Fibroblast of lung (primary cell): ENCODE data around the gene FSD2. TPM values are rescaled to one million over a fixed set of nuclear protein-coding genes. Genes with fewer than 3 reads are reported as not detected.

Source experiments
- DNase-seq, 2 donors: peaks; one replicate each; pipeline versions ENCODE4 v3.0.0 to v3.0.0-alpha.2; 2010; ENCODE audit warnings: low read depth in 2 of 2
- H2AFZ ChIP-seq: 2 replicates; pipeline ENCODE4 v1.5.1; 2012; ENCODE audit warnings: low read length, control low read depth, inconsistent platforms
- H3K27ac ChIP-seq: 2 replicates; pipeline ENCODE4 v1.5.1; 2011; ENCODE audit warnings: low read length, control low read depth; ENCODE audit not compliant: insufficient read depth
- H3K27me3 ChIP-seq: 2 replicates; pipeline ENCODE4 v1.5.1; 2011; ENCODE audit warnings: mild to moderate bottlenecking, low read length; ENCODE audit not compliant: control insufficient read depth, insufficient read depth
- H3K36me3 ChIP-seq: 2 replicates; pipeline ENCODE4 v1.5.1; 2011; ENCODE audit warnings: low read length; ENCODE audit not compliant: control insufficient read depth, insufficient read depth
- H3K4me1 ChIP-seq: 2 replicates; pipeline ENCODE4 v1.5.1; 2011; ENCODE audit warnings: low read length; ENCODE audit not compliant: control insufficient read depth, insufficient read depth; ENCODE audit errors: extremely low read depth
- H3K4me2 ChIP-seq: 2 replicates; pipeline ENCODE4 v1.5.1; 2011; ENCODE audit warnings: low read length, control low read depth; ENCODE audit not compliant: insufficient read depth; ENCODE audit errors: extremely low read depth
- H3K4me3 ChIP-seq, 4 experiments: fragments of 200-600 bp in 1 of 4; sonication (generic) in 1 of 4; replicated peaks in 1 of 4; 2 replicates each; pipeline ENCODE4 v1.5.1; 2011 to 2016; ENCODE audit warnings: low read length in 4 of 4, low read depth in 3 of 4, mild to moderate bottlenecking in 3 of 4, control low read depth in 2 of 4, inconsistent platforms in 1 of 4, mixed read lengths in 1 of 4; ENCODE audit not compliant: insufficient read depth in 1 of 4; ENCODE audit errors: control extremely low read depth in 1 of 4
- H3K79me2 ChIP-seq: 2 replicates; pipeline ENCODE4 v1.5.1; 2012; ENCODE audit warnings: mild to moderate bottlenecking, low read length, inconsistent platforms; ENCODE audit not compliant: control insufficient read depth, insufficient read depth
- H3K9ac ChIP-seq: 2 replicates; pipeline ENCODE4 v1.5.1; 2011; ENCODE audit warnings: mild to moderate bottlenecking, low read length, control low read depth; ENCODE audit not compliant: insufficient read depth
- H3K9me3 ChIP-seq: 2 replicates; pipeline ENCODE4 v1.5.1; 2012; ENCODE audit warnings: low read depth, low read length; ENCODE audit not compliant: control insufficient read depth, insufficient read depth
- H4K20me1 ChIP-seq: 2 replicates; pipeline ENCODE4 v1.5.1; 2011; ENCODE audit warnings: low read length; ENCODE audit not compliant: control insufficient read depth, insufficient read depth; ENCODE audit errors: extremely low read depth
- EZH2 ChIP-seq: IDR thresholded peaks from 2 replicates; pipeline ENCODE4 v1.5.1; 2012; ENCODE audit warnings: low read length, control low read depth, mild to moderate bottlenecking; ENCODE audit errors: missing control alignments
- polyA plus RNA-seq, 2 donors: library from polyadenylated mRNA; depleted of rRNA in 1 of 2; stranded (reverse) in 1 of 2; unstranded in 1 of 2; fragments of >200 nt; gene quantifications; 2 replicates each; pipeline ENCODE4 v1.2.1, GENCODE V29; 2011 to 2012; ENCODE audit warnings: missing spikeins in 1 of 2
- total RNA-seq: library from RNA; depleted of rRNA; stranded (reverse); fragments of >200 nt; gene quantifications from 2 replicates; pipeline ENCODE4 v1.2.1, GENCODE V29; 2014
- TF ChIP-seq, protein P1 (sequence below), 2 donors: IDR thresholded peaks in 1 of 2; conservative IDR thresholded peaks in 1 of 2; 1 replicate in 1 of 2; 2 replicates in 1 of 2; pipeline ENCODE4 v1.5.1; 2011 to 2012; ENCODE audit warnings: low read length in 2 of 2, control low read depth in 1 of 2, inconsistent platforms in 1 of 2, low read depth in 1 of 2, mild to moderate bottlenecking in 1 of 2

Gene FSD2
- total and polyA plus RNA-seq, 2 donors (not counting 1 experiment from before 2014, with no cell fraction given): not detected

DNA sequence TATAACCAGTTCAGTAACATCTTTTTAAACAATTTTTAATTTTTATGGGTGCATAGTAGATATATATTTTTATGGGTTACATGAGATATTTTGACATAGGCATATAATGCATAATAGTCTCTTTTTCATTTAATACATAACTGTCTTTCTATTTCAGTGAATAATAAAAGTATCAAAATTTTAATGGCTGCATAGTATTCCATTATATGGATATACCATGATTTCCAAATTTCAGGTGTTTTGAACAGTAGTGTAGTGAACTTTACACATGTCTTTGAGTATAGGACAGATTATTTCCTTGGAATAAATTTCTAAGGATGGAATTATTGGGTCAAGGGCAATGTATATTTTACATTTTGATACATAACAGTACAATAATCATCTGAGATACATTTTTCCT lies 14.3 kb upstream of the FSD2 start:
- Histone ChIP-seq H3K4me3 (no peak overlapping the region), H3K27me3 (no peaks in the 10 kb centered on the region), H3K4me2 (no peak overlapping the region), H3K9me3 (no peaks in the 10 kb centered on the region), H2AFZ (no peak overlapping the region), H3K36me3 (peaks cover 6% of the 10 kb centered on the region), H3K4me1 (no peaks in the 10 kb centered on the region), H3K9ac (no peak overlapping the region), H4K20me1 (no peaks in the 10 kb centered on the region), H3K79me2 (peaks cover 4% of the 10 kb centered on the region), H3K27ac (no peak overlapping the region)
- no peak for TF ChIP-seq EZH2
- TF ChIP-seq, protein P1, sequence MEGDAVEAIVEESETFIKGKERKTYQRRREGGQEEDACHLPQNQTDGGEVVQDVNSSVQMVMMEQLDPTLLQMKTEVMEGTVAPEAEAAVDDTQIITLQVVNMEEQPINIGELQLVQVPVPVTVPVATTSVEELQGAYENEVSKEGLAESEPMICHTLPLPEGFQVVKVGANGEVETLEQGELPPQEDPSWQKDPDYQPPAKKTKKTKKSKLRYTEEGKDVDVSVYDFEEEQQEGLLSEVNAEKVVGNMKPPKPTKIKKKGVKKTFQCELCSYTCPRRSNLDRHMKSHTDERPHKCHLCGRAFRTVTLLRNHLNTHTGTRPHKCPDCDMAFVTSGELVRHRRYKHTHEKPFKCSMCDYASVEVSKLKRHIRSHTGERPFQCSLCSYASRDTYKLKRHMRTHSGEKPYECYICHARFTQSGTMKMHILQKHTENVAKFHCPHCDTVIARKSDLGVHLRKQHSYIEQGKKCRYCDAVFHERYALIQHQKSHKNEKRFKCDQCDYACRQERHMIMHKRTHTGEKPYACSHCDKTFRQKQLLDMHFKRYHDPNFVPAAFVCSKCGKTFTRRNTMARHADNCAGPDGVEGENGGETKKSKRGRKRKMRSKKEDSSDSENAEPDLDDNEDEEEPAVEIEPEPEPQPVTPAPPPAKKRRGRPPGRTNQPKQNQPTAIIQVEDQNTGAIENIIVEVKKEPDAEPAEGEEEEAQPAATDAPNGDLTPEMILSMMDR (conservative IDR thresholded peaks at IDR 0.05 in 1 of 2, IDR thresholded peaks at IDR 0.05 in 1 of 2; ENCODE audit: low read depth in 1 of 2, low read length in 2 of 2): no peak
- no peak for DNase-seq

DNA sequence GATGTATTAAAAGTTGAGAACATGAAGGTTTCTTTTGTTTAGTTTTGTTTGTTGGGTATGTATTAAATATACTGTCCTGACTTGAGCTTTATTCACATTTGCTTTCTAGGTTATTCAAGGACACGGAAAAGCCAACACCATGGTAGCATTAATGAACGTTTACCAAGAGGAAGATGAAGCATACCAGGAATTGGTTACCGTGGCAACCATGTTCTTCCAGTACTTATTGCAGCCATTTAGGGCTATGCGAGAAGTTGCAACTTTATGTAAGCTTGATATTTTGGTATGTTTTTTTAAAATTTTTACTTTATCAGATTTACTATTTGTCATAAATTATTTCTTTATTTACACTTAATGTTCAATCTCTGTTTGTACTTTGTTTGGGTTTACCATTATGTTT lies 7.1 kb upstream of the FSD2 start:
- peaks cover 41% of the 10 kb centered on the region for H3K79me2 ChIP-seq
- H2AFZ ChIP-seq: no peak overlapping the region
- no peaks in the 10 kb centered on the region for H4K20me1 ChIP-seq
- no peaks in the 10 kb centered on the region for H3K4me1 ChIP-seq
- TF ChIP-seq, protein P1 (conservative IDR thresholded peaks at IDR 0.05 in 1 of 2, IDR thresholded peaks at IDR 0.05 in 1 of 2; ENCODE audit: low read depth in 1 of 2, low read length in 2 of 2): no peak
- no peak for TF ChIP-seq EZH2
- H3K4me2 ChIP-seq: no peak overlapping the region
- DNase-seq: no peak
- H3K9ac ChIP-seq: no peak overlapping the region
- H3K36me3 ChIP-seq: peaks cover 3% of the 10 kb centered on the region
- no peaks in the 10 kb centered on the region for H3K9me3 ChIP-seq
- no peaks in the 10 kb centered on the region for H3K27me3 ChIP-seq
- H3K27ac ChIP-seq: no peak overlapping the region
- H3K4me3 ChIP-seq: no peak overlapping the region

DNA sequence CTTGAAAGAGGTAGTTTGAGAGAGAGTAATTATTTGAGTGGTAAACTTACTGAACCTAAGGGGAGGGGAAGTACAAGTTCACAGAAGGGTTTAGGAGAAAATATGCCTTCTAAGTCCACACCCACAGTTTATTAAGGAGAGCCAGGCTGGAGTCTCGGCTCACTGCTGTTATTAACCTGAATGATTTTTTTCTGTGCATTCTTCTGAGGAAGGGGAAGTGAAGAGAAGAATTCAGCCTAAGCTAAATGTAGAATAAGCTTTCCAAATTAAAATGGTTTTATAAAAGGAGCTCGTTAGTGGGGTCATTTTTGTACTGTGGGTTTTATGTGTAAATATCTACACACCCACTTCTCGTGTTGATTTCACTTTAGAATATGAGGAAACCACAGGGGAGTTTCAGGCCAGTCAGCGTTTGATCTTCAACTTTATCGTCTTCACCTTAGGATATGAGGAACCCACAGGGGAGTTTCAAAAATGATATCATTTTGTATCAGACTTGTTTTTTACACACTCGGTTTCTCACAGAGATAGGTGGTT lies 5.1 kb upstream of the FSD2 start:
- TF ChIP-seq, protein P1 (conservative IDR thresholded peaks at IDR 0.05 in 1 of 2, IDR thresholded peaks at IDR 0.05 in 1 of 2; ENCODE audit: low read depth in 1 of 2, low read length in 2 of 2): no peak
- no peak for TF ChIP-seq EZH2
- Histone ChIP-seq H3K9ac (peak overlapping the region; percentile 96), H4K20me1 (no peaks in the 10 kb centered on the region), H3K4me3 (peak overlapping the region; percentile 88 to 98 (median 91)), H2AFZ (no peak overlapping the region), H3K9me3 (no peaks in the 10 kb centered on the region), H3K36me3 (peaks cover 1% of the 10 kb centered on the region), H3K4me1 (no peaks in the 10 kb centered on the region), H3K27me3 (no peaks in the 10 kb centered on the region), H3K79me2 (peaks cover 41% of the 10 kb centered on the region), H3K27ac (peak overlapping the region; percentile 93), H3K4me2 (peak overlapping the region; percentile 69)
- no peak for DNase-seq
